Upper lobe of left lung (tissue), 6 donors: ENCODE results near the gene TMEM109. TPM values are rescaled to one million over a fixed set of nuclear protein-coding genes. Genes with fewer than 3 reads are reported as not detected.

Experiments used
- ATAC-seq, 2 donors: fragments of 200-7000 bp; cut with Tn5 transposase; one replicate each; pipeline ENCODE4 v1.9.1; 2022; ENCODE audit warnings: mild to moderate bottlenecking in 2 of 2, moderate library complexity in 2 of 2; ENCODE audit not compliant: low FRiP score in 2 of 2
- DNase-seq, 2 donors: peaks; one replicate each; pipeline ENCODE4 v3.0.0-alpha.2; 2019 to 2020
- H3K27ac ChIP-seq, 4 donors: fragments of 200-600 bp; sonication (generic); one replicate each; pipeline ENCODE4 v1.5.1; 2016 to 2019
- H3K27me3 ChIP-seq, 4 donors: fragments of 200-600 bp; sonication (generic); one replicate each; pipeline ENCODE4 v1.5.1; 2017 to 2019
- H3K36me3 ChIP-seq, 4 donors: fragments of 200-600 bp; sonication (generic); one replicate each; pipeline ENCODE4 v1.5.1; 2016 to 2019
- H3K4me1 ChIP-seq, 4 donors: fragments of 200-600 bp; sonication (generic); one replicate each; pipeline ENCODE4 v1.5.1; 2018 to 2019
- H3K4me3 ChIP-seq, 4 donors: fragments of 200-600 bp; sonication (generic); one replicate each; pipeline ENCODE4 v1.5.1; 2017 to 2019; ENCODE audit warnings: mild to moderate bottlenecking in 2 of 4, moderate library complexity in 1 of 4
- H3K9me3 ChIP-seq, 4 donors: fragments of 200-600 bp; sonication (generic); one replicate each; pipeline ENCODE4 v1.5.1; 2018 to 2019
- EP300 ChIP-seq, 4 donors: sonication (generic); formaldehyde crosslinking; IDR thresholded peaks; one replicate each; pipeline ENCODE4 v1.5.1; 2017; ENCODE audit warnings: antibody characterized with exemption in 4 of 4, control low read depth in 2 of 4
- POLR2A ChIP-seq, 4 donors: fragments of 450-650 bp; IDR thresholded peaks; one replicate each; pipeline ENCODE4 v1.5.1; 2016 to 2017; ENCODE audit warnings: antibody characterized with exemption in 4 of 4, mild to moderate bottlenecking in 2 of 4
- POLR2AphosphoS5 ChIP-seq, 2 donors: sonication (generic); formaldehyde crosslinking; IDR thresholded peaks; one replicate each; pipeline ENCODE4 v1.5.1; 2017; ENCODE audit warnings: antibody characterized with exemption in 2 of 2
- WGBS, 2 donors: methylation state at CpG; one replicate each; pipeline ENCODE4 v1.1.5; 2017 to 2018; 5-methylcytosine and 5-hydroxymethylcytosine counted together
- total RNA-seq, 6 donors: library from RNA; depleted of rRNA in 4 of 6; stranded (reverse); fragments of >200 nt in 4 of 6; gene quantifications; one replicate each; pipeline versions ENCODE4 v1.1.0 to v1.2.1, GENCODE V29; 2016 to 2021
- TF ChIP-seq, protein P1 (sequence below), 6 experiments: fragments of 450-650 bp in 4 of 6; fragments of 200-600 bp in 2 of 6; sonication (generic) in 2 of 6; IDR thresholded peaks; one replicate each; pipeline ENCODE4 v1.5.1; 2016 to 2019; ENCODE audit warnings: antibody characterized with exemption in 6 of 6
- donor health status: DM: no; HTN: no; CAD: no; lungs with moderate emphysema.
- donor health status: DM: no; HTN: yes; CAD: no; lungs with severe emphysema.

Gene TMEM109
- total RNA-seq, 6 donors from 2014 or later, result 27.2 to 153 (median 129) TPM

DNA sequence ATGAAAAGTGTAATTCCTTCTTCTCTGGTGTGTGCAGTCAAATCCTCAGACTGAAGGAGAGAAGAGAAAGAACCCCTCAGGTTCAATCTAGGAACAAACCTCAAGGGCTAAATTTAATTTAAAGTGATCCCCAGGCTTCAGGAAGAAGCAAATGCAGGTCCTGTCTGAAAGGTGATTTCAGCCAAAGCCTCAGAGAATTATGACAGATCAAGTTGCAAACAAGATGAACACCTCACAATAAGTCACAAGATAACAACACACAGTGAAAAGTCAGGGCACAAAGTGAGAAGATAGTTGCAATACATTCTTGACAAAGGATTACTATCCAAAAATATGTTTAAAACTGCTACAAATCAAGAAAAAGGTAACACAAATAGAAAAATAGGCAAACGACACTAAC is 34.9 kb upstream of the TMEM109 start:
- H3K36me3 ChIP-seq, result peaks cover 0 to 21% (median 5%) of the 10 kb centered on the region in 4 donors
- ATAC-seq, result no peak
- no peak overlapping the region for H3K27ac ChIP-seq
- no peaks in the 10 kb centered on the region for H3K9me3 ChIP-seq
- H3K4me1 ChIP-seq, result no peaks in the 10 kb centered on the region
- no peak for TF ChIP-seq EP300 (IDR thresholded peaks at IDR 0.05)
- 94 to 97% methylated on average over 1 of the region's 1 CpG for WGBS, 2 donors
- H3K4me3 ChIP-seq, result no peak overlapping the region
- DNase-seq, result no peak
- H3K27me3 ChIP-seq, result no peaks in the 10 kb centered on the region

DNA sequence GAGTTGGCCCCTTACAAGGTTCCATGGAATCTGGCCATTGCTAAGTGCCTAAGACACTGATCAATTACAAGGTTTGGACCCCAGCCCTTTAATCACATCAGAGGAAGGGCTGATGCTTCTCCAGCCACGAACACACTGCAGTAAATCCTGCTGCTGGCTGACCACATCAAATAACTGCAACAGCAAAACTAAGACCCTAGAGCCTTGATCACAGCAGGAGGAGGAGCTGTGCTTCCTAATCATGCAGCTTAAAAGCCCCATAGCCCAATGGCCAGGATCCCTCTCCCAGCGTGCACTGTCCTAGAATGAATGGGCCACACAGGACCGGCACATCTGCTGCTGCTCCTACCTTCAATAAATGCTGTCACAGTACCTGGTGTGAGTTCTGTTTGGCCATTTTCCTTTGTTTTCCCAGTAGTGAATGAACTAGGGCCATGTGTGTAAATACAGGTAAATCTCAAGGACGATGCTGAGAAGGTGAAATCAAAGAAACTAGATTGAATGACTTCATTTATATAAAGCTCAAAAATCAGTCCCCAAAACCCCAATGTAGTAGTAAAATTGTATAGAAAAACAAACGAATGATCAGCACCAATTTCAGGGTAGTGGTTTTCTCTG is 33.9 kb upstream of the TMEM109 start:
- Histone ChIP-seq H3K27me3 (no peaks in the 10 kb centered on the region), H3K36me3 (peaks cover 0 to 21% (median 5%) of the 10 kb centered on the region in 4 donors), H3K27ac (no peak overlapping the region), H3K4me3 (no peak overlapping the region), H3K4me1 (no peaks in the 10 kb centered on the region), H3K9me3 (no peaks in the 10 kb centered on the region)
- DNase-seq (no peak), ATAC-seq (no peak)
- 75 to 84% methylated on average over 5 of the region's 5 CpGs for WGBS, 2 donors
- TF ChIP-seq EP300 (IDR thresholded peaks at IDR 0.05), result no peak
- no peak for TF ChIP-seq POLR2A (IDR thresholded peaks at IDR 0.05)
- TF ChIP-seq, protein P1, sequence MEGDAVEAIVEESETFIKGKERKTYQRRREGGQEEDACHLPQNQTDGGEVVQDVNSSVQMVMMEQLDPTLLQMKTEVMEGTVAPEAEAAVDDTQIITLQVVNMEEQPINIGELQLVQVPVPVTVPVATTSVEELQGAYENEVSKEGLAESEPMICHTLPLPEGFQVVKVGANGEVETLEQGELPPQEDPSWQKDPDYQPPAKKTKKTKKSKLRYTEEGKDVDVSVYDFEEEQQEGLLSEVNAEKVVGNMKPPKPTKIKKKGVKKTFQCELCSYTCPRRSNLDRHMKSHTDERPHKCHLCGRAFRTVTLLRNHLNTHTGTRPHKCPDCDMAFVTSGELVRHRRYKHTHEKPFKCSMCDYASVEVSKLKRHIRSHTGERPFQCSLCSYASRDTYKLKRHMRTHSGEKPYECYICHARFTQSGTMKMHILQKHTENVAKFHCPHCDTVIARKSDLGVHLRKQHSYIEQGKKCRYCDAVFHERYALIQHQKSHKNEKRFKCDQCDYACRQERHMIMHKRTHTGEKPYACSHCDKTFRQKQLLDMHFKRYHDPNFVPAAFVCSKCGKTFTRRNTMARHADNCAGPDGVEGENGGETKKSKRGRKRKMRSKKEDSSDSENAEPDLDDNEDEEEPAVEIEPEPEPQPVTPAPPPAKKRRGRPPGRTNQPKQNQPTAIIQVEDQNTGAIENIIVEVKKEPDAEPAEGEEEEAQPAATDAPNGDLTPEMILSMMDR (IDR thresholded peaks at IDR 0.05), result no peak
- TF ChIP-seq POLR2AphosphoS5 (IDR thresholded peaks at IDR 0.05), result no peak

DNA sequence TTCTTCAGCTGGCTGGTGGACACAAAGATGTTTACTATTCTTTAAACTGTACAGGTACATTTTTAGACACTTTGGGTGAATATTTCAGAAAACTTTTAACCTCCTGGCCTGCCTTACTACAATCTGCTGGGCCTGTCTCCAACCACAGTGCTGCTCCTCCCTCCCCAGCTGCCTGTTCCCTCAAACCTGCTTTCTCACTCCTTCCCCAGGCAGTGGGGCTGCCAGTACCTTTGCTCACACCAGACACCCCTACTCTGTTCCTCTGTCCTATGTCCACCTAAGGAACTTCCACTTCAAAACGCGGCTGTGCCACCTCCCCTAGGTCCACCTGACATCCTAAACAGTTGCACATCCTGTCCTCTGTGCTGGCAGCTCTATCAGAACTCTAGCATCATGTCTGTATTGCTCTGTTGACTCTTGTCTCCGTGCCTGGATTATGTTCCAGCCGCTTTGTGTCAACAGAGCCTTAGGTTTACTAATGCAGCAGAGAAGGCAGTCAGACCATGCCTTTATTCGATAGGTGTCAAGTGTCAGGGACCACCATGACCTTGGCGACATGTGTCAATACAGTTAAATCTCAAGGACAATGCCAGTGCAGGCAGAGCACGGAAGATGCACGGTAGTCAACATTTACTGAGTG is 33.2 kb upstream of the TMEM109 start:
- no peaks in the 10 kb centered on the region for H3K9me3 ChIP-seq
- no peaks in the 10 kb centered on the region for H3K27me3 ChIP-seq
- no peak for TF ChIP-seq POLR2A (IDR thresholded peaks at IDR 0.05)
- no peak for TF ChIP-seq POLR2AphosphoS5 (IDR thresholded peaks at IDR 0.05)
- no peak for TF ChIP-seq EP300 (IDR thresholded peaks at IDR 0.05)
- TF ChIP-seq, protein P1 (IDR thresholded peaks at IDR 0.05), result no peak
- WGBS, 2 donors, result 81 to 82% methylated on average over 8 of the region's 8 CpGs
- H3K4me1 ChIP-seq, result no peaks in the 10 kb centered on the region
- peaks cover 0 to 21% (median 5%) of the 10 kb centered on the region in 4 donors for H3K36me3 ChIP-seq
- H3K27ac ChIP-seq, result no peak overlapping the region
- H3K4me3 ChIP-seq, result no peak overlapping the region
- no peak for DNase-seq
- no peak for ATAC-seq

DNA sequence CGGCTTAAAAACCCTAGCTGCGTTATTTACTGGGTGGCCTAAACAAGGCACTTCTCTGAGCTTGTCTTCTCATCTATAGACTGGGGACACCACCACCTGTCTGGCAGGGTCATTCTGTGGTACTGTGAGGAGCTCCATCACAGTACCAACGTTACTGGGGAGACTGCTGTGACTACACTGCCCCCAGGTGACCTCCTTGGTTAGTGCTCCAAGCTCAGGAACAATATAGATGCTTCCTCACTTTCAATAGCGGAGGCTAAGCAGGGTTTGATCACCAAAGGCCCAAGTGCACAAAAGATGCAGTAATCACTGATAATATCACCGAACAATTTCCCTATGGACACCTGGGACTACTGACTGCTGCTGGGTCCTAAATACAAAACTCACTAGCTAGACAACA is 26.4 kb upstream of the TMEM109 start:
- Histone ChIP-seq H3K4me1 (peaks cover 0 to 11% (median 3%) of the 10 kb centered on the region in 4 donors), H3K4me3 (no peak overlapping the region), H3K36me3 (peaks cover 0 to 29% (median 2%) of the 10 kb centered on the region in 4 donors), H3K27me3 (no peaks in the 10 kb centered on the region), H3K9me3 (no peaks in the 10 kb centered on the region), H3K27ac (no peak overlapping the region)
- WGBS, 2 donors, result 50 to 66% methylated on average over 3 to 5 of the region's 5 CpGs
- no peak for TF ChIP-seq EP300 (IDR thresholded peaks at IDR 0.05)
- TF ChIP-seq, protein P1 (IDR thresholded peaks at IDR 0.05), result peak in 4 of 6 experiments; percentile 17 to 45 (median 36)
- DNase-seq, result no peak
- ATAC-seq, result peak in 1 of 2 donors; percentile 82

DNA sequence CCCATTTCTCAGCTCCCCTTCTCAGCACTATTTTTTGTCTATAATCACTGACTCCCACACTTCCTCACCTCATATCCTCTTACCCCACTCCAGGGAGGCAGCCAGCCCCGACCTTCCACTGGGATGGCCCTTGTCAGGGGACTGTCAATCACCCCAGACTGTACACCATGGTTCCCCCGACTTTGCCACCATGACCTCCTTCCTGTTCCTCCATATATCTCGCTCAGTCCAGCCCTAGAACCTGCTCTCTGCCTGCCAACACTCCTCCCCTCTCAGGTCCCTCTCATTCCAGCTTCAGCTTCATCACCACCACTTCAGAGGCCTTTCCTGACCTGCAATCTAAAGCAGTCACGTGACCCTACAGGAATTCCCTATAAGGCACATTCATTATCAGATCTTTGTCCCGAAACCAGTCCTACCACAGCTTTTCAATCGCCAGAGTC is 24.1 kb upstream of the TMEM109 start:
- Histone ChIP-seq H3K36me3 (peaks cover 6 to 51% (median 15%) of the 10 kb centered on the region in 4 donors), H3K4me3 (no peak overlapping the region), H3K27me3 (no peaks in the 10 kb centered on the region), H3K9me3 (no peaks in the 10 kb centered on the region), H3K27ac (peak overlapping the region in 1 of 4 donors; percentile 61), H3K4me1 (peaks cover 0 to 11% (median 3%) of the 10 kb centered on the region in 4 donors)
- DNase-seq (no peak), ATAC-seq (peak in 1 of 2 donors; percentile 40)
- TF ChIP-seq EP300 (IDR thresholded peaks at IDR 0.05) (no peak), POLR2AphosphoS5 (IDR thresholded peaks at IDR 0.05) (no peak), POLR2A (IDR thresholded peaks at IDR 0.05) (no peak)
- TF ChIP-seq, protein P1 (IDR thresholded peaks at IDR 0.05), result no peak
- 57 to 60% methylated on average over 6 of the region's 6 CpGs for WGBS, 2 donors
